Natural killer cell (primary cell): ENCODE measurements around the gene EEF2. TPM values are rescaled to one million over a fixed set of nuclear protein-coding genes. Genes with fewer than 3 reads are reported as not detected.

Experiments
- ATAC-seq, 3 donors: fragments of 150-1000 bp in 2 of 3; fragments of 200-7000 bp in 1 of 3; cut with Tn5 transposase; 1 replicate in 1 of 3; 2 replicates in 2 of 3; pipeline ENCODE4 v1.10.0; 2021; ENCODE audit warnings: mild to moderate bottlenecking in 2 of 3, moderate library complexity in 2 of 3
- DNase-seq, 2 donors: peaks; one replicate each; pipeline versions ENCODE4 v3.0.0 to v3.0.0-alpha.2; 2013 to 2021; ENCODE audit warnings: mixed read lengths in 1 of 2
- H3K27ac ChIP-seq: one replicate; pipeline ENCODE4 v1.5.1; 2013; ENCODE audit warnings: mild to moderate bottlenecking, low read length
- H3K27me3 ChIP-seq: one replicate; pipeline ENCODE4 v1.6.1; 2013; ENCODE audit warnings: low read length; ENCODE audit not compliant: control insufficient read depth, insufficient read depth
- H3K36me3 ChIP-seq: one replicate; pipeline ENCODE4 v1.6.1; 2013; ENCODE audit warnings: low read length; ENCODE audit not compliant: control insufficient read depth, insufficient read depth
- H3K4me1 ChIP-seq: one replicate; pipeline ENCODE4 v1.6.1; 2013; ENCODE audit warnings: low read length; ENCODE audit not compliant: control insufficient read depth, insufficient read depth
- H3K4me3 ChIP-seq: one replicate; pipeline ENCODE4 v1.5.1; 2013; ENCODE audit warnings: low read length
- H3K9me3 ChIP-seq: one replicate; pipeline ENCODE4 v1.6.1; 2013; ENCODE audit warnings: low read length; ENCODE audit not compliant: control insufficient read depth, insufficient read depth
- H3K27ac Mint-ChIP-seq, 2 donors: one replicate each; pipeline ENCODE4 v1.8.0; 2022; ENCODE audit warnings: mild to moderate bottlenecking in 2 of 2, mixed read lengths in 2 of 2, moderate library complexity in 1 of 2
- H3K27me3 Mint-ChIP-seq, 2 donors: one replicate each; pipeline ENCODE4 v1.8.0; 2022; ENCODE audit warnings: low read depth in 2 of 2, mixed read lengths in 2 of 2
- H3K36me3 Mint-ChIP-seq: one replicate; pipeline ENCODE4 v1.8.0; 2022; ENCODE audit warnings: mixed read lengths
- H3K4me1 Mint-ChIP-seq, 2 donors: one replicate each; pipeline ENCODE4 v1.8.0; 2022; ENCODE audit warnings: mixed read lengths in 2 of 2
- H3K4me3 Mint-ChIP-seq: one replicate; pipeline ENCODE4 v1.8.0; 2022; ENCODE audit warnings: mild to moderate bottlenecking, moderate library complexity, mixed read lengths
- H3K9me3 Mint-ChIP-seq, 2 donors: one replicate each; pipeline ENCODE4 v1.8.0; 2022; ENCODE audit warnings: mixed read lengths in 2 of 2
- WGBS: methylation state at CpG from one replicate; pipeline ENCODE4 v1.1.7; 2013; ENCODE audit warnings: missing lambda C conversion rate; ENCODE audit not compliant: insufficient coverage; 5-methylcytosine and 5-hydroxymethylcytosine counted together
- intact Hi-C: fragments of 100-400 bp; cut with micrococcal nuclease; formaldehyde crosslinking; loops from one replicate; pipeline ENCODE4 v1.14.2; 2022
- total RNA-seq, 4 donors: library from RNA; stranded (reverse); fragments of 120-200 nt in 1 of 4; gene quantifications; one replicate each; pipeline versions ENCODE4 v1.2.3 to v1.2.4, GENCODE V29; 2013 to 2022
- TF ChIP-seq, protein P1 (sequence below): fragments of 200-600 bp; IDR thresholded peaks from one replicate; pipeline ENCODE4 v1.8.0; 2022; ENCODE audit warnings: antibody characterized with exemption

EEF2 gene
- total RNA-seq, 3 donors from 2014 or later (not counting 1 experiment from before 2014, with no cell fraction given), result 1,302 to 1,442 (median 1,437) TPM

DNA sequence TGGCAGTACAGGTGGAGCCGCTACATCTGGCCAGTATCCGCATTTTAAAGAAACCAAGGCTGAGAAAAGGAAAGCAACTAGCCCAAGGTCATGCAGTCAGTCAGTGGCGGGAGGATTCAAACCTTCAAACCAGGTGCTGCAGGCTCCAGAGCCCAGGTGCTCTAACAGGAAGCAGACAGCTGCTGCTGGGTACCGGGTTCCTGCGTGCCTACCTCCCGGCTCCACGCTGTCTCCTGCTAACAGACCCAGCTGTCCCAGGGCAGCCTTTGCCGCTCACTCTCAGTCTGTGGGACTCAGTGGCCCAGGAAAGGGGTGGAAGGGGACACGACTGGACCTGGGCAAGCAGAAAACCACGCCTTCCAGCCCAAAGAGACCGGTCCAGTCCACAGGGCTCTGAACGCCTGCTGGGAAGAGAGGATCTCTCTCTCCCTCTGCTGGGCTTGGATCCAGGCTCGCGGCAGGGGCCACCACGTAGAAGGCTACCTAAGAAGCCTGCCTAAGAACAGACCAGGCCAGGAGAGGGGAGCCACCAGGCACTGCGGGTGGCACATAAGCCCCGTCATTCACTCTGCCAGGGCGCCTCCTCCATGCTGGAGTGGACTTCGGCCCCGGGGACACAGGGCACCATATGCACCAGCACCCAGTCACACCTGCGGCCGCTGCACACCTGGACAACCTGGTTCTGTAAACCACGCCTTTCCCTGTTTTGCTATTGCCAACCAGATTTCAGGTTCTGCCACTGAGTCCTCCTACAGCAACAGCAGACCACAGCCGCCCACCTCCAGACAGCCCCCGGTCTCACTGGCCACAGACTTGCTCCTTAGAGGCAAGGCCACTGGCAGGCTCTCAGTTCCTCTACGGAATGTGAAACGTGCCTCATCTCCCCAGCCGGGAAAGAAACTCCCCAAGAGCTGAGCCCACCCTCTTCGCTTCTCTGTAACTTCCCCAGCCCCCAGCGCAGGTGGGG, 18.9 kb downstream of the EEF2 start:
- no peak overlapping the region for H3K4me3 Mint-ChIP-seq
- H3K27ac Mint-ChIP-seq, result peak overlapping the region in 1 of 2 donors; percentile 45
- peaks cover 50% of the 10 kb centered on the region for H3K36me3 ChIP-seq

DNA sequence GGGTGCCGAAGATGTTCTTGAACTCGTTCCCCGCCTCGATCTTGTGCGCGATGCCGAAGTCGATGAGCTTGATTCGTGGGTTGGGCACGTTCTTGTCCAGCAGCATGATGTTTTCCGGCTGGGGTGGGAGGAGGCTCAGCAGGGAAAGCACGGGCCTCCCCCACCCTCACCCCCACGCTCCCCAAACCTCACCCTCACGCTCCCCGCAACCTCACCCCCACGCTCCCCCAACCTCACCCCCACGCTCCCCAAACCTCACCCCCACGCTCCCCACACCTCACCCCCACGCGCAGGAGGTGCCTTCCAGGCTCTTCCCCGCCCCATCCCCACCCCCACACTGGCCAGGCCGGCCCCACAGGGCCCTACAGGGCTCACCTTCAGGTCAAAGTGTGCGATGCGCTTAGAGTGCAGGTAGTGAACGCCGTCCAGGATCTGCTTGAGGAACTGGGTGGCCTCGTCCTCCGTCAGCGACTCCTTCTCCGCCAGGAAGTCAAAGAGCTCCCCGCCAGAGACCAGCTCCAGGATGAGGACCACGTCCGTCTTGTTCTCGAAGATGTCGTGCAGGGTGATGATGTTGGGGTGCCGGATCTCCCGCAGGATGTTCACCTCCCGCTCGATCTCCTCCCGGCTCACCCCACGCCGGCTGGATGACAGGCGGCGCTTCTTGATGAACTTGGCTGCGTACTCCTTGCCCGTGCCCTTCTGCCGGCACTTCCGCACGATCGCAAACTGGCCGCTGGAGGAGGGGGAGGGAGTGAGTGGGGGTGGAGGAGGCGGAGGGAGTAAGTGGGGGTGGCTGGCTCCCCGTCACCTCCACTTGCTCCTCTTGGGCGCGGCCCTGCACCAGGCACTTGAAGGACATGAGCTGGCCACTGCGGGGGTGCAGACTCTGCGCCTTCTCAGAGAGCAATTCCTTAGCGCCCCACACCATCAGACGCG, 20.7 kb downstream of the EEF2 start:
- H3K9me3 Mint-ChIP-seq, result no peaks in the 10 kb centered on the region
- intact Hi-C loops, result no loop called here
- H3K36me3 Mint-ChIP-seq, result no peaks in the 10 kb centered on the region
- no peaks in the 10 kb centered on the region for H3K9me3 ChIP-seq
- ATAC-seq (no peak), DNase-seq (no peak)
- H3K4me3 ChIP-seq, result no peak overlapping the region
- peaks cover 64% of the 10 kb centered on the region for H3K36me3 ChIP-seq
- H3K4me1 Mint-ChIP-seq, result peaks cover 10% of the 10 kb centered on the region in 2 donors
- no peaks in the 10 kb centered on the region for H3K27me3 Mint-ChIP-seq
- no peak overlapping the region for H3K4me3 Mint-ChIP-seq
- WGBS, result 98% methylated on average over 53 of the region's 60 CpGs
- peaks cover 9% of the 10 kb centered on the region for H3K4me1 ChIP-seq
- no peak overlapping the region for H3K27ac ChIP-seq
- TF ChIP-seq, protein P1, sequence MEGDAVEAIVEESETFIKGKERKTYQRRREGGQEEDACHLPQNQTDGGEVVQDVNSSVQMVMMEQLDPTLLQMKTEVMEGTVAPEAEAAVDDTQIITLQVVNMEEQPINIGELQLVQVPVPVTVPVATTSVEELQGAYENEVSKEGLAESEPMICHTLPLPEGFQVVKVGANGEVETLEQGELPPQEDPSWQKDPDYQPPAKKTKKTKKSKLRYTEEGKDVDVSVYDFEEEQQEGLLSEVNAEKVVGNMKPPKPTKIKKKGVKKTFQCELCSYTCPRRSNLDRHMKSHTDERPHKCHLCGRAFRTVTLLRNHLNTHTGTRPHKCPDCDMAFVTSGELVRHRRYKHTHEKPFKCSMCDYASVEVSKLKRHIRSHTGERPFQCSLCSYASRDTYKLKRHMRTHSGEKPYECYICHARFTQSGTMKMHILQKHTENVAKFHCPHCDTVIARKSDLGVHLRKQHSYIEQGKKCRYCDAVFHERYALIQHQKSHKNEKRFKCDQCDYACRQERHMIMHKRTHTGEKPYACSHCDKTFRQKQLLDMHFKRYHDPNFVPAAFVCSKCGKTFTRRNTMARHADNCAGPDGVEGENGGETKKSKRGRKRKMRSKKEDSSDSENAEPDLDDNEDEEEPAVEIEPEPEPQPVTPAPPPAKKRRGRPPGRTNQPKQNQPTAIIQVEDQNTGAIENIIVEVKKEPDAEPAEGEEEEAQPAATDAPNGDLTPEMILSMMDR, result no peak
- no peak overlapping the region for H3K27ac Mint-ChIP-seq
- H3K27me3 ChIP-seq, result no peaks in the 10 kb centered on the region

More for the DNA sequence above, 18.9 kb downstream of the EEF2 start:
- Mint-ChIP-seq H3K36me3 (no peaks in the 10 kb centered on the region), H3K4me1 (peaks cover 22 to 28% of the 10 kb centered on the region in 2 donors), H3K9me3 (no peaks in the 10 kb centered on the region), H3K27me3 (no peaks in the 10 kb centered on the region)
- intact Hi-C loops, result no loop called here
- Histone ChIP-seq H3K4me3 (no peak overlapping the region), H3K27ac (no peak overlapping the region), H3K4me1 (peaks cover 25% of the 10 kb centered on the region), H3K9me3 (no peaks in the 10 kb centered on the region), H3K27me3 (no peaks in the 10 kb centered on the region)
- ATAC-seq (no peak), DNase-seq (no peak)
- TF ChIP-seq, protein P1, result no peak
- WGBS, result 89% methylated on average over 30 of the region's 30 CpGs

DNA sequence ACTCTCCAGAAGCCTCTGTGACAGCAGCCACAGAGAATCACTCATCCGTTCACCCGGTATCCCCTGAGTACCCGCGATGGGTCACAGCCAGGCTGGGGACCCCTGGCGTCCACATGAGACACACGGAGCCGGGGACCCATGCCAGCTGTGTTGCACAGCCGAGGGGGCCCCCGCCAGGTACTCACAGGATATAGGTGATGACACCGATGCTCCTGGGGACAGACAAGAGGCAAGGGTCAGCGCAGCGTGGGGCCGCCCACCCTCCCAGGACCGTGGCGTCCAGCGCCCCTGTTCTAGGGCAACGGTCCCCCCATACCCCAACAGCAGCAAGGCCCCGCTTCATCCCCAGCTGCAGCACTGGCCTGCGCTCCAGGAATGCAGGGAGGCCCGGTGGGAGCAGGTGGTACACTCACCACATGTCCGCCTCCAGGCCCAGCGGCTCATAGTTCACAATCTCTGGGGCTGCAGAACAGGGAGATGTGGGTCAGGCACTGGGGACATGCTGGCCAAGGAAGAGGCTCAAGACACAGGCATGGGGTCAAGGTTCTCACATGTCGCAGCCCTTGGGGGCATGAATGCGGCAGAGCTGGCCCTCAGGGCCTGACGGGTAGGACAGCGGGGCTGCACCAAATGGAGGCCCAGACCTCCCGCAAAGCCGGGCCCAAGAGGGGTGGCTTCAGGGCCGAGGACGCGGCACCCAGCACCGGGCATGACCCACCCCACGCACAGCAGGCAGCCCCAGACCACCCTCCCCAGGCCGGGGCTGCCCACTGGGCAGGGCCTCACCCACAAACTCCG, 21.6 kb downstream of the EEF2 start:
- WGBS, result 97% methylated on average over 35 of the region's 35 CpGs
- intact Hi-C loops, result no loop called here
- no peak for ATAC-seq
- Histone ChIP-seq H3K36me3 (peaks cover 59% of the 10 kb centered on the region), H3K27me3 (no peaks in the 10 kb centered on the region), H3K9me3 (no peaks in the 10 kb centered on the region), H3K4me3 (no peak overlapping the region), H3K4me1 (peaks cover 2% of the 10 kb centered on the region), H3K27ac (no peak overlapping the region)
- Mint-ChIP-seq H3K4me1 (peaks cover 6% of the 10 kb centered on the region in 2 donors), H3K9me3 (no peaks in the 10 kb centered on the region), H3K36me3 (no peaks in the 10 kb centered on the region), H3K27ac (no peak overlapping the region), H3K27me3 (no peaks in the 10 kb centered on the region), H3K4me3 (no peak overlapping the region)
- no peak for DNase-seq
- TF ChIP-seq, protein P1, result no peak
